NT2/D1 (cell line): Measurements from ENCODE around the gene PLBD2.

Experiments
- DNase-seq: peaks from one replicate; pipeline ENCODE4 v3.0.0-alpha.2; 2011; ENCODE audit warnings: low read depth, low spot score
- H3K27me3 ChIP-seq: 2 replicates; pipeline ENCODE4 v1.6.0; 2011; ENCODE audit warnings: mild to moderate bottlenecking; ENCODE audit not compliant: insufficient read length, insufficient read depth
- H3K36me3 ChIP-seq: 2 replicates; pipeline ENCODE4 v1.6.1; 2011; ENCODE audit warnings: mild to moderate bottlenecking, low read length, mixed read lengths; ENCODE audit not compliant: insufficient read depth, insufficient read length
- H3K4me1 ChIP-seq: 2 replicates; pipeline ENCODE4 v1.5.1; 2011; ENCODE audit not compliant: insufficient read depth, insufficient read length
- H3K4me3 ChIP-seq: 2 replicates; pipeline ENCODE4 v1.5.1; 2011; ENCODE audit warnings: low read depth; ENCODE audit not compliant: insufficient read length
- H3K9ac ChIP-seq: 2 replicates; pipeline ENCODE4 v1.6.0; 2011; ENCODE audit warnings: low read depth; ENCODE audit not compliant: insufficient read length
- H3K9me3 ChIP-seq: 2 replicates; pipeline ENCODE4 v1.5.1; 2011; ENCODE audit warnings: mild to moderate bottlenecking, low read length; ENCODE audit not compliant: insufficient read depth
- SUZ12 ChIP-seq: IDR thresholded peaks from 2 replicates; pipeline ENCODE4 v1.6.1; 2011; ENCODE audit not compliant: insufficient read length, insufficient read depth; ENCODE audit errors: extremely low read depth
- YY1 ChIP-seq: IDR thresholded peaks from 2 replicates; pipeline ENCODE4 v1.6.1; 2011; ENCODE audit not compliant: insufficient read length, insufficient read depth
- ZNF274 ChIP-seq: IDR thresholded peaks from 2 replicates; pipeline ENCODE4 v1.6.1; 2011; ENCODE audit warnings: mild to moderate bottlenecking, low read depth, low read length

The PLBD2 gene, protein sequence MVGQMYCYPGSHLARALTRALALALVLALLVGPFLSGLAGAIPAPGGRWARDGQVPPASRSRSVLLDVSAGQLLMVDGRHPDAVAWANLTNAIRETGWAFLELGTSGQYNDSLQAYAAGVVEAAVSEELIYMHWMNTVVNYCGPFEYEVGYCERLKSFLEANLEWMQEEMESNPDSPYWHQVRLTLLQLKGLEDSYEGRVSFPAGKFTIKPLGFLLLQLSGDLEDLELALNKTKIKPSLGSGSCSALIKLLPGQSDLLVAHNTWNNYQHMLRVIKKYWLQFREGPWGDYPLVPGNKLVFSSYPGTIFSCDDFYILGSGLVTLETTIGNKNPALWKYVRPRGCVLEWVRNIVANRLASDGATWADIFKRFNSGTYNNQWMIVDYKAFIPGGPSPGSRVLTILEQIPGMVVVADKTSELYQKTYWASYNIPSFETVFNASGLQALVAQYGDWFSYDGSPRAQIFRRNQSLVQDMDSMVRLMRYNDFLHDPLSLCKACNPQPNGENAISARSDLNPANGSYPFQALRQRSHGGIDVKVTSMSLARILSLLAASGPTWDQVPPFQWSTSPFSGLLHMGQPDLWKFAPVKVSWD

GRCh38 chr12:113358381-113359132 lies at the start of gene PLBD2:
Gene PLBD2 (plus strand): TSS chr12:113358587. CDS start chr12:113358601, 14 bp downstream.
- TF ChIP-seq ZNF274 (no peak), SUZ12 (no peak), YY1 (no peak)
- Histone ChIP-seq H3K27me3 (no peaks in the 10 kb centered on the region), H3K4me1 (peaks cover 2% of the 10 kb centered on the region), H3K9ac (peak within 1 kb of the TSS; percentile 81), H3K9me3 (no peaks in the 10 kb centered on the region), H3K36me3 (peaks cover 13% of the 10 kb centered on the region), H3K4me3 (peak within 1 kb of the TSS; percentile 79)
- DNase-seq: peak; percentile 92

- Histone ChIP-seq H3K9ac (no peak overlapping the region), H3K9me3 (peaks cover 7% of the 10 kb centered on the region; the same call in 1 of the 2 replicates), H3K4me3 (no peak overlapping the region), H3K4me1 (peaks cover 3% of the 10 kb centered on the region), H3K27me3 (no peaks in the 10 kb centered on the region), H3K36me3 (peaks cover 40% of the 10 kb centered on the region)
- TF ChIP-seq ZNF274 (no peak), SUZ12 (no peak), YY1 (no peak)
- peak; percentile 32 for DNase-seq
Measured at GRCh38 chr12:113310489-113310888, 47.9 kb upstream of the PLBD2 start.

GRCh38 chr12:113314121-113314529 lies 44.3 kb upstream of the PLBD2 start:
- Histone ChIP-seq H3K9me3 (peaks cover 7% of the 10 kb centered on the region; the same call in 1 of the 2 replicates), H3K4me3 (no peak overlapping the region), H3K27me3 (no peaks in the 10 kb centered on the region), H3K36me3 (peaks cover 44% of the 10 kb centered on the region), H3K4me1 (peaks cover under 1% of the 10 kb centered on the region), H3K9ac (no peak overlapping the region)
- no peak for TF ChIP-seq YY1
- TF ChIP-seq ZNF274: no peak
- TF ChIP-seq SUZ12: no peak
- DNase-seq: no peak

DNA sequence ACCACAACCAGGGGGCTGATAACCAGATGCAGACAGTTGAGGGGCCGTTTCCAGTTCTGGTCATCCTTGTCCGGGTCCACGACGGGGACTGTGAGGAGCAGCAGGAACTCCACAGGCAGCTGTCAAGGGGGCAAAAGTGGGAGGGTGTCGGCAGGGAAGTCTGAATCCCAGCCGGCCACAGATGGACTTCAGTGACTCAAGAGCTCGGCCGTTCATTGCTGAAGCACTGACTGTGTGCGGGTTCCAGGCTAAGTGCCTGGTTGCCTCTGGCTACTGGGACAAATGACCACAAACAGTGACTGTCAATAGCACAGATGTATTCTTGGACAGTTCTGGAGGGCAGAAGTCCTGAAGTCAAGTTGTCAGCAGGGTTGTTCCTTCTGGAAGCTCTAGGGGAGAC lies 43.0 kb upstream of the PLBD2 start:
- Histone ChIP-seq H3K9ac (no peak overlapping the region), H3K4me3 (no peak overlapping the region), H3K27me3 (no peaks in the 10 kb centered on the region), H3K36me3 (peaks cover 50% of the 10 kb centered on the region), H3K9me3 (peaks cover 2% of the 10 kb centered on the region; the same call in 1 of the 2 replicates), H3K4me1 (peaks cover 7% of the 10 kb centered on the region)
- TF ChIP-seq ZNF274 (no peak), SUZ12 (no peak), YY1 (no peak)
- no peak for DNase-seq

DNA sequence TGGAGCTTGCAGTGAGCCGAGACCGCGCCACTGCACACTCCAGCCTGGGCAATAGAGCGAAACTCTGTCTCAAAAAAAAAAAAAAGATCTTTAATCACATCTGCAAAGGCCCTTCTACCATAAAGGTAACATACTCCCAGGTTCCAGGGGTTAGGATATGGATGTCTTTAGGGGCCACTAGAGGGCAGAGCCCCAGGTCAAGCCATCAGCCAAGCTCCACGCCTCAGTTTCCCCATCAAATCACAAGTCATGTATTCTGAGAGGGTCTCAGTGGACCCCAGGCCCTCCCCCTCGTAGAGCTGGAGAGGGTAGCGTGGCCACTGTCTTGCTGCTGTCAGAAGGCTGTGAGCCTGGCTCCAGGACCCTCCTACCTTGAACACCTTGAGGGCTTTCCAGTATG lies 42.2 kb upstream of the PLBD2 start:
- Histone ChIP-seq H3K4me1 (peaks cover 11% of the 10 kb centered on the region), H3K4me3 (no peak overlapping the region), H3K27me3 (no peaks in the 10 kb centered on the region), H3K9me3 (no peaks in the 10 kb centered on the region), H3K36me3 (peaks cover 54% of the 10 kb centered on the region), H3K9ac (no peak overlapping the region)
- DNase-seq: no peak
- no peak for TF ChIP-seq SUZ12
- TF ChIP-seq YY1: no peak
- TF ChIP-seq ZNF274: no peak

GRCh38 chr12:113317122-113317521 lies 41.3 kb upstream of the PLBD2 start:
- Histone ChIP-seq H3K9ac (no peak overlapping the region), H3K9me3 (no peaks in the 10 kb centered on the region), H3K4me3 (no peak overlapping the region), H3K4me1 (peaks cover 11% of the 10 kb centered on the region), H3K36me3 (peaks cover 55% of the 10 kb centered on the region), H3K27me3 (no peaks in the 10 kb centered on the region)
- DNase-seq: no peak
- no peak for TF ChIP-seq SUZ12
- TF ChIP-seq YY1: no peak
- TF ChIP-seq ZNF274: no peak

GRCh38 chr12:113318046-113318656 lies 40.2 kb upstream of the PLBD2 start:
- Histone ChIP-seq H3K27me3 (no peaks in the 10 kb centered on the region), H3K36me3 (peaks cover 55% of the 10 kb centered on the region), H3K4me1 (peaks cover 11% of the 10 kb centered on the region), H3K9me3 (no peaks in the 10 kb centered on the region), H3K9ac (no peak overlapping the region), H3K4me3 (no peak overlapping the region)
- no peak for DNase-seq
- TF ChIP-seq SUZ12: no peak
- TF ChIP-seq YY1: no peak
- TF ChIP-seq ZNF274: no peak
